ENCODE results near the gene BTG2. TPM values are rescaled to one million over a fixed set of nuclear protein-coding genes. Genes with fewer than 3 reads are reported as not detected.

Gene BTG2
- total RNA-seq, 1 experiment from 2014 or later = 2.9 TPM

- H4K20me1 ChIP-seq (ENCODE audit: control insufficient read depth, insufficient read depth, insufficient read length) = no peaks in the 10 kb centered on the region
- H3K4me1 ChIP-seq (ENCODE audit: insufficient read depth, low read length) = no peaks in the 10 kb centered on the region
- H3K14ac ChIP-seq (ENCODE audit: insufficient read depth, low read length) = no peak overlapping the region
- Mint-ChIP-seq H3K4me3 (peak overlapping the region; percentile 49 to 67; a peak in 4 of 5 replicates), H3K27me3 (ENCODE audit: low read depth) (peaks cover 69% of the 10 kb centered on the region), H3K9me3 (no peaks in the 10 kb centered on the region; a peak in 1 of 5 replicates), H3K36me3 (ENCODE audit: insufficient read depth in 1 of 3, low read depth in 3 of 3) (no peaks in the 10 kb centered on the region), H3K4me1 (peaks cover 7 to 20% of the 10 kb centered on the region in 2 experiments), H3K27ac (no peak overlapping the region)
- peaks cover 5% of the 10 kb centered on the region; the same call in 1 of the 2 replicates for H3K27me3 ChIP-seq (ENCODE audit: insufficient read depth, low read length)
- H3K18ac ChIP-seq (ENCODE audit: insufficient read length, low read depth, low read length) = peak overlapping the region; percentile 24
- no peak overlapping the region for H3K9ac ChIP-seq (ENCODE audit: extremely low read depth, insufficient read length, low read length)
- no peaks in the 10 kb centered on the region for H3K79me2 ChIP-seq (ENCODE audit: insufficient read depth, low read length)
- no peak overlapping the region for H2BK5ac ChIP-seq (ENCODE audit: insufficient read length, low read length)
- H2BK12ac ChIP-seq (ENCODE audit: insufficient read length, low read depth, low read length) = no peak overlapping the region
- peak; percentile 100 for TF ChIP-seq CTCF (conservative IDR thresholded peaks at IDR 0.05)
- no peaks in the 10 kb centered on the region for H3K79me1 ChIP-seq (ENCODE audit: insufficient read depth, low read depth, low read length, poor library complexity, severe bottlenecking)
- no peak overlapping the region for H2BK15ac ChIP-seq (ENCODE audit: low read depth, low read length)
- no peak overlapping the region for H3K23ac ChIP-seq (ENCODE audit: insufficient read length, low read depth, low read length)
- no peak overlapping the region for H4K91ac ChIP-seq (ENCODE audit: insufficient read length, low read depth, low read length)
- peak; percentile 85 for DNase-seq
- H3K9me3 ChIP-seq (ENCODE audit: control insufficient read depth, low read depth, low read length) = no peaks in the 10 kb centered on the region
- no peak overlapping the region for H3K4ac ChIP-seq (ENCODE audit: low read depth, low read length)
- H2AFZ ChIP-seq (ENCODE audit: low read length) = no peak overlapping the region
- H3K27ac ChIP-seq (ENCODE audit: insufficient read length, low read depth, low read length) = no peak overlapping the region
- no peak overlapping the region for H3T11ph ChIP-seq (ENCODE audit: low read length)
- H2BK120ac ChIP-seq (ENCODE audit: low read depth, low read length, poor library complexity, severe bottlenecking) = no peak overlapping the region
- no peak overlapping the region for H4K8ac ChIP-seq (replicated peaks; ENCODE audit: insufficient read length, low read depth, low read length)
- peaks cover 3% of the 10 kb centered on the region for H3K23me2 ChIP-seq (ENCODE audit: insufficient read length, low read depth, low read length, poor library complexity, severe bottlenecking)
- no peak overlapping the region for H2BK20ac ChIP-seq (ENCODE audit: low read depth, low read length, poor library complexity, severe bottlenecking)
- no peak overlapping the region for H3K56ac ChIP-seq (ENCODE audit: insufficient read length, low read depth, low read length)
- H4K5ac ChIP-seq (ENCODE audit: insufficient read length, low read depth, low read length) = no peak overlapping the region
- peak overlapping the region; percentile 43 for H3K4me2 ChIP-seq (ENCODE audit: insufficient read depth, insufficient read length, low read length)
- WGBS (ENCODE audit: extremely low coverage, insufficient read length, low lambda C conversion rate) = no CpG with 5 or more reads among the region's 32 CpGs
- no peak overlapping the region for H2AK5ac ChIP-seq (ENCODE audit: insufficient read length, low read length)
Observed at GRCh38 chr1:203273206-203273868, 32.0 kb upstream of the BTG2 start.
